Mesenchymal stem cell (in vitro differentiated cells and primary cell): ENCODE results near the gene DUSP14.

Experiments
- DNase-seq: peaks from one replicate; pipeline ENCODE4 v3.0.0-alpha.2; 2013
- H2AFZ ChIP-seq: one replicate; pipeline ENCODE4 v1.6.1; 2013; ENCODE audit warnings: low read depth, mild to moderate bottlenecking, control low read depth, inconsistent platforms, low read length, moderate library complexity
- H2AK5ac ChIP-seq: 2 replicates; pipeline ENCODE4 v1.6.1; 2013; ENCODE audit warnings: low read length, moderate library complexity, mild to moderate bottlenecking, inconsistent platforms; ENCODE audit not compliant: severe bottlenecking
- H2BK120ac ChIP-seq: one replicate; pipeline ENCODE4 v1.6.1; 2013; ENCODE audit warnings: low read depth, mild to moderate bottlenecking, inconsistent platforms, low read length, moderate library complexity
- H2BK12ac ChIP-seq, 2 experiments: one replicate each; pipeline ENCODE4 v1.6.1; 2013; ENCODE audit warnings: inconsistent platforms in 2 of 2, low read length in 2 of 2, mild to moderate bottlenecking in 2 of 2, moderate library complexity in 2 of 2, control low read depth in 1 of 2
- H2BK15ac ChIP-seq: one replicate; pipeline ENCODE4 v1.6.1; 2013; ENCODE audit warnings: mild to moderate bottlenecking, low read depth, inconsistent platforms; ENCODE audit not compliant: poor library complexity, severe bottlenecking
- H2BK5ac ChIP-seq: 2 replicates; pipeline ENCODE4 v1.6.1; 2013; ENCODE audit warnings: low read depth, mild to moderate bottlenecking, low read length, control low read depth, inconsistent platforms; ENCODE audit not compliant: poor library complexity, severe bottlenecking
- H3K14ac ChIP-seq, 2 experiments: one replicate each; pipeline ENCODE4 v1.6.1; 2013; ENCODE audit warnings: inconsistent platforms in 2 of 2, low read length in 2 of 2, control low read depth in 1 of 2, mild to moderate bottlenecking in 1 of 2, moderate library complexity in 1 of 2
- H3K18ac ChIP-seq, 2 experiments: one replicate each; pipeline ENCODE4 v1.6.1; 2013; ENCODE audit warnings: inconsistent platforms in 2 of 2, low read length in 2 of 2, control low read depth in 1 of 2, low read depth in 1 of 2, mild to moderate bottlenecking in 1 of 2
- H3K23ac ChIP-seq, 2 experiments: one replicate each; pipeline ENCODE4 v1.6.1; 2013; ENCODE audit warnings: inconsistent platforms in 2 of 2, low read length in 2 of 2, mild to moderate bottlenecking in 2 of 2, moderate library complexity in 2 of 2, control low read depth in 1 of 2
- H3K27ac ChIP-seq: 2 replicates; pipeline ENCODE4 v1.5.1; 2013; ENCODE audit warnings: mild to moderate bottlenecking, moderate library complexity, low read length, control low read depth, inconsistent platforms; ENCODE audit not compliant: poor library complexity, severe bottlenecking
- H3K27me3 ChIP-seq, 2 experiments: 2 replicates each; pipeline versions ENCODE4 v1.6.1 to v1.7.0; 2013; ENCODE audit warnings: low read length in 2 of 2, mild to moderate bottlenecking in 2 of 2, moderate library complexity in 2 of 2, control low read depth in 1 of 2, inconsistent platforms in 1 of 2; ENCODE audit not compliant: control insufficient read depth in 1 of 2, insufficient read depth in 1 of 2
- H3K36me3 ChIP-seq, 2 experiments: 2 replicates each; pipeline versions ENCODE4 v1.6.1 to v1.7.0; 2013; ENCODE audit warnings: low read length in 2 of 2, control low read depth in 1 of 2, inconsistent platforms in 1 of 2, low read depth in 1 of 2, mild to moderate bottlenecking in 1 of 2; ENCODE audit not compliant: insufficient read depth in 2 of 2, control insufficient read depth in 1 of 2
- H3K4ac ChIP-seq, 2 experiments: one replicate each; pipeline ENCODE4 v1.6.1; 2013; ENCODE audit warnings: inconsistent platforms in 2 of 2, low read length in 2 of 2, mild to moderate bottlenecking in 2 of 2, moderate library complexity in 2 of 2, control low read depth in 1 of 2, low read depth in 1 of 2
- H3K4me1 ChIP-seq: 2 replicates; pipeline ENCODE4 v1.6.1; 2013; ENCODE audit warnings: low read depth, low read length, control low read depth; ENCODE audit not compliant: control insufficient read depth, insufficient read depth
- H3K4me2 ChIP-seq: 2 replicates; pipeline ENCODE4 v1.6.1; 2013; ENCODE audit warnings: low read length, mild to moderate bottlenecking, inconsistent platforms; ENCODE audit not compliant: poor library complexity, severe bottlenecking
- H3K4me3 ChIP-seq, 2 experiments: 2 replicates each; pipeline versions ENCODE4 v1.5.1 to v1.7.0; 2013; ENCODE audit warnings: low read length in 2 of 2, mild to moderate bottlenecking in 2 of 2, control low read depth in 1 of 2, low read depth in 1 of 2; ENCODE audit not compliant: insufficient read depth in 1 of 2
- H3K79me1 ChIP-seq: replicated peaks from 2 replicates; pipeline ENCODE4 v1.6.1; 2013; ENCODE audit warnings: mild to moderate bottlenecking, control low read depth, low read length, inconsistent platforms; ENCODE audit not compliant: poor library complexity, severe bottlenecking
- H3K9ac ChIP-seq: 2 replicates; pipeline ENCODE4 v1.7.0; 2013; ENCODE audit warnings: mild to moderate bottlenecking, low read length, moderate library complexity
- H3K9me3 ChIP-seq: 2 replicates; pipeline ENCODE4 v1.7.0; 2013; ENCODE audit warnings: mild to moderate bottlenecking, low read length; ENCODE audit not compliant: control insufficient read depth
- H4K8ac ChIP-seq: one replicate; pipeline ENCODE4 v1.6.1; 2013; ENCODE audit warnings: inconsistent platforms, mild to moderate bottlenecking, low read length, moderate library complexity
- H4K91ac ChIP-seq: one replicate; pipeline ENCODE4 v1.6.1; 2013; ENCODE audit warnings: mild to moderate bottlenecking, low read length, inconsistent platforms
- WGBS: methylation state at CpG from one replicate; pipeline ENCODE4 v1.1.7; 2013; ENCODE audit warnings: mixed read lengths; 5-methylcytosine and 5-hydroxymethylcytosine counted together

DUSP14 gene

GRCh38 chr17:37527249-37527851 is 37.7 kb downstream of the DUSP14 start:
- Histone ChIP-seq H3K9me3 (no peaks in the 10 kb centered on the region), H3K23ac (no peak overlapping the region), H3K27me3 (no peaks in the 10 kb centered on the region), H2BK12ac (no peak overlapping the region), H3K4ac (no peak overlapping the region), H3K9ac (no peak overlapping the region), H3K18ac (no peak overlapping the region), H2BK15ac (no peak overlapping the region), H2BK5ac (no peak overlapping the region), H2AK5ac (no peak overlapping the region), H3K4me3 (no peak overlapping the region), H3K79me1 (peaks cover 14% of the 10 kb centered on the region), H3K27ac (no peak overlapping the region), H3K4me2 (no peak overlapping the region), H4K91ac (no peak overlapping the region), H3K36me3 (peaks cover 19 to 81% of the 10 kb centered on the region in 2 experiments), H2AFZ (no peak overlapping the region), H3K4me1 (peaks cover 2% of the 10 kb centered on the region), H2BK120ac (no peak overlapping the region), H4K8ac (no peak overlapping the region), H3K14ac (no peak overlapping the region)
- 74% methylated on average over 2 of the region's 5 CpGs for WGBS
- peak; percentile 63 for DNase-seq

- 80% methylated on average over 4 of the region's 4 CpGs for WGBS
- H3K4me2 ChIP-seq: no peak overlapping the region
- H3K36me3 ChIP-seq: peaks cover 15 to 77% of the 10 kb centered on the region in 2 experiments
- no peak overlapping the region for H3K14ac ChIP-seq
- H2BK15ac ChIP-seq: no peak overlapping the region
- peaks cover 9% of the 10 kb centered on the region for H3K79me1 ChIP-seq
- H2BK12ac ChIP-seq: no peak overlapping the region
- H3K4me1 ChIP-seq: peaks cover 2% of the 10 kb centered on the region
- H3K23ac ChIP-seq: no peak overlapping the region
- no peak overlapping the region for H4K91ac ChIP-seq
- no peak overlapping the region for H3K4me3 ChIP-seq
- no peak overlapping the region for H2AFZ ChIP-seq
- no peak overlapping the region for H2AK5ac ChIP-seq
- H3K4ac ChIP-seq: no peak overlapping the region
- H3K27me3 ChIP-seq: no peaks in the 10 kb centered on the region
- no peak overlapping the region for H2BK5ac ChIP-seq
- DNase-seq: peak; percentile 47
- no peak overlapping the region for H3K18ac ChIP-seq
- no peak overlapping the region for H3K9ac ChIP-seq
- H4K8ac ChIP-seq: no peak overlapping the region
- H3K9me3 ChIP-seq: no peaks in the 10 kb centered on the region
- no peak overlapping the region for H3K27ac ChIP-seq
- H2BK120ac ChIP-seq: no peak overlapping the region
Observed at GRCh38 chr17:37530420-37530819, 40.7 kb downstream of the DUSP14 start.

GRCh38 chr17:37532756-37533155 is 43.1 kb downstream of the DUSP14 start:
- Histone ChIP-seq H2BK5ac (no peak overlapping the region), H3K4me2 (no peak overlapping the region), H3K79me1 (peaks cover 8% of the 10 kb centered on the region), H3K14ac (no peak overlapping the region), H2BK12ac (no peak overlapping the region), H2BK15ac (no peak overlapping the region), H3K4me3 (no peak overlapping the region), H3K27me3 (no peaks in the 10 kb centered on the region), H3K9ac (no peak overlapping the region), H2AK5ac (no peak overlapping the region), H3K18ac (no peak overlapping the region), H3K23ac (no peak overlapping the region), H3K9me3 (no peaks in the 10 kb centered on the region), H3K4ac (no peak overlapping the region), H3K36me3 (peaks cover 26 to 84% of the 10 kb centered on the region in 2 experiments), H2AFZ (no peak overlapping the region), H4K91ac (no peak overlapping the region), H3K4me1 (peaks cover 2% of the 10 kb centered on the region), H2BK120ac (no peak overlapping the region), H4K8ac (no peak overlapping the region), H3K27ac (no peak overlapping the region)
- 100% methylated on average over 1 of the region's 3 CpGs for WGBS
- no peak for DNase-seq

DNA sequence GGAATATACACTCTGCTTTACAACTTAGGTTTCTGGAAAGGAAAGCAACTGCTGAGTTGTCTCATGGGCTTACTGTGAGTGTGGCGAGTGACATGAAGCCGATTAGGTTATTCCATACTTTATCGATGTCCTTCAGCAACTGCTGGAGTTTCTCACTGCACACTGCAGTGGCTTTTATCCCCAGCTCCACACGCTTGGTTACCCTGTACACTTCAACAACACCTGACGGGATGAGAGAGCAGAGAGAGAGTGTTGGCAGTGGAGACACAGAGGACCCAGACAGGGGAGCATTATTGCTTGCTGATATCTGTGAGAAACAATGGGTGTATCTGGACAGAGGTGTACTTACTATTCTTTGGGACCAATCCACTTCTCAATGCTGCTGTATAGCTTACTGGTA is 46.2 kb downstream of the DUSP14 start:
- H2BK12ac ChIP-seq: no peak overlapping the region

More for the DNA sequence above, 46.2 kb downstream of the DUSP14 start:
- H4K91ac ChIP-seq: no peak overlapping the region
- no peak for DNase-seq
- H2BK120ac ChIP-seq: no peak overlapping the region
- H3K27ac ChIP-seq: no peak overlapping the region
- H3K36me3 ChIP-seq: peaks cover 45 to 85% of the 10 kb centered on the region in 2 experiments
- H2BK5ac ChIP-seq: no peak overlapping the region
- no peak overlapping the region for H3K14ac ChIP-seq
- no peak overlapping the region for H3K9ac ChIP-seq
- no peak overlapping the region for H3K4ac ChIP-seq
- no peaks in the 10 kb centered on the region for H3K27me3 ChIP-seq
- H2AK5ac ChIP-seq: no peak overlapping the region
- no peak overlapping the region for H2AFZ ChIP-seq
- H3K79me1 ChIP-seq: peaks cover 9% of the 10 kb centered on the region
- H3K4me2 ChIP-seq: no peak overlapping the region
- no peak overlapping the region for H3K23ac ChIP-seq
- no peaks in the 10 kb centered on the region for H3K9me3 ChIP-seq
- 95% methylated on average over 4 of the region's 5 CpGs for WGBS
- no peak overlapping the region for H3K18ac ChIP-seq
- H3K4me3 ChIP-seq: no peak overlapping the region
- no peak overlapping the region for H2BK15ac ChIP-seq
- H4K8ac ChIP-seq: no peak overlapping the region
- peaks cover 1% of the 10 kb centered on the region for H3K4me1 ChIP-seq
